Activated CD8-positive, alpha-beta memory T cell treated with anti-CD3 and anti-CD28 coated beads for 1 hour (primary cell): Measurements from ENCODE around the gene DOK4.

Experiments used
- DNase-seq, 2 donors: peaks; one replicate each; pipeline ENCODE4 v3.0.0-alpha.2; 2020; ENCODE audit warnings: low read depth in 1 of 2; ENCODE audit errors: extremely low read depth in 1 of 2

DOK4 gene

DNA sequence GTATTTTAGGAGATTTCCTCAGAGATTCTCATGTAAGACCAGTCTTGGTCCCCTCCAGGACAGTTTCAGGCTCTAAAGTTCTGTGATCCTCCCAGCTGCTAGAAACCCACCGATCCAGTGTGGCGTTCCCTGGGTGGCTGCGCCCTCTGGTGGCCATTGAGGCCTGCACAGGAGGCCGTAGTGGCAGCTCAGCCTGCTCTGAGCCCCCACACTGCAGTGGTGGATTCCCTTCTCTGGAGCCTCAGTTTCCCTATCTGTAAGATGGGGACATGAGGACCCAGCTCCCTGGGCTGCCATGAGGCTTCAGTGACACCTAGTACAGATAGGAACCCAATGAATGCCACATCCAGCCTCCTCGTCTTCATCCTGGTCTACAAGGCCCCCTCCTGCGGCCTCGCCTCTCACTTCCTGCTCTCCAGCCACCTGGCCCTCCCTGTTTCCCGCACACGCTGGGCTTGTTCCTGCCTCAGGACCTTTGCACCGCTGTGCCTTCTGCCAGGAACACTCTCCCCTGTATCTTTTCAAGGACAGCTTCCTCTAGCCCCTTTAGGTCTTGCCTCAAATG, 33.6 kb upstream of the DOK4 start:
- peak; percentile 57 to 77 for DNase-seq

DNA sequence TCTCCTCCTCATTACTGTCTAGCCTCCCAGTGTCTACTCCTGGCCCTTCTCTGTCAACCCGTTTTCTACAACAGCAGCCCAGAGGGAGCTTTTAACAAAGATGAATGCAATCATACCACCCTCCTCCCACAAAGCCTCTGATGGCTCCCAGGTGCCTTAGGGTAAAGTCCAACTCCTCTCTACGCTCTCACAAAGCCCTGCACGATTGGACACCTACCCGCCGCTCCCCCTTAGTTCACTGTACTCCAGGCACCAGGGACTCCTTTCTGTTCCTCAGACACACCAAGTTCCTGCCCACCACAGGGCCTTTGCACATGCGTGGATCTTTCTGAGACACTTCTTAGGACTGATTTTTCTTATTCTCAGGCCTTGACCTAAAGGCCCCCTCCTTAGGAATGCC, 32.6 kb upstream of the DOK4 start:
- no peak for DNase-seq

DNA sequence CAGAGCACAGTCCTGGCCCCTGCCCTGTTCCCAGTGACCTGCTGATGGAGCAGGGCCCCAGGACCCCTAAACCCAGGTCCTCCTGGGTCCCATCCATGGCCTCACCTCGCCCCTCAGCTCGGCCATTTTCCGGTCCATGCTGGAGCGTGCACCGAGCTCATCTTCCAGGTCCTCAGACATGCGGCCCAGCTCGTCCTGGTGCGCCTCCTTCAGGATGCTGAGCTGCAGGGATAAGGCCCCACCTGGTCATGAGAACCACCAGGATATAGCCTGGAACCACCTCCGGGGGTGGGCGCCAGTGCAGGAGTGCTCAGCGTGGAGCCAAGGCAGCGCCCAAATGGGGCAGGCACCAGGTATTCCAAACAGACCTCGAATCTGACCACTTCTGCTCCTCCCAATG, 32.2 kb upstream of the DOK4 start:
- no peak for DNase-seq

DNA sequence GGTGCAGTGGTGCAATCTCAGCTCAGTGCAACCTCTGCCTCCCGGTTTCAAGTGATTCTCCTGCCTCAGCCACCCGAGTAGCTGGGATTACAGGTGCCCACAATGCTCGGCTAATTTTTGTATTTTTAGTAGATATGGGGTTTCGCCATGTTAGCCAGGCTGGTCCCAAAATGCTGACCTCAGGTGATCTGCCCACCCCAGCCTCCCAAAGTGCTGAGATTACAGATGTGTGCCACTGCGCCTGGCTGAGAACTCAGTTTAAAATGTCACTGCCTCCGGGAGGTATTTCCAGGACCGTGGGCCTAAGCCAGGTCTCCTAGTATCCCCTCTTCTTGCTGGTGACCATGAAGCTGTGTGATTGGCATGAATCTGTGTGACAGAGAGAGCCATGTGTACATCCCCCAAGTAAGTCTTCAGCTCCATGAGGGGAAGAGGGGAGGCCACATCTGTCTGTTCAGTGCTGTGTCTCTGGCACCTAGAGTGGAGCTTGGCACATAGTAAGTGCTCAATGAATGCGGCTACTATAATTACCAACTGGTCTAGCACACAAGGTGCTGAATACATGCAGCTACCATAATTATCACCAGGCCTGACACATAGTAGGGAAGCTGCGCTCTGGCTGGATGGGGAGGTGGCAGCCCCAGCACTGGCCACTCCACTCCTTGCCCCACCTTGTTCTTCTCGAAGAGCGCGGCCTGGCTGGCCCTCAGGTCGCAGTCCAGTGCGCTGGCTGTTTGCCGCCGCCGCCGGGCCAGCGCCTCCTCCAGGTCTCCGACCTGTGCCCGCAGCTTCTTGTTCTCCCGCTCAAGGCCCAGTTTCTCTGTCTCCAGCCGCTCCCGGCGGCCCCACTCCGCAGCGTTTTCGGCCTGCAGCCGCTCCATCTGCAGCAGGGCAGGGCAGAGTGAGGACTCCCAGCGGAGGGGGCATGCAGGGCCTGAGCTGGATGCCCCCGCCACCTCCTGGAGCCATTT, 31.4 kb upstream of the DOK4 start:
- DNase-seq: no peak

DNA sequence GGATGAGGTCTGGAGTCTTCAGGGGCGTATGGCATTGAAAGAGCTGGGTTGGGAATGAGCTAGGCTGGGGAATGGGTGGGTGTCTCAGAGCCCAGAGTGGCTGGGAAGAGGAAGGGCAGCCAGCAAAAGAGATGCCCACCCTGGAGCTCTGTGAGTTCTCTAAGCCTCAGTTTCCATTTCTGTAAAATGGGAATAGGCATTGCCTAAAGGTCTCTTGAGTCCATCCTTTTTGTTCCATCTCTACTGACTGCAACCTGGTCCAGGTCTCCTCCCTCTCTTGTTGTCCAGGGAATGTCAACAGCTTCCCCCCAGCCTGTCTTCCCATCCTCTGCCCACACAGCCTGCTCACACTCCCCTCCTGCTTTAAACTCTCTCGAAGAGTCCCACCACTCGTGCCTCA, 30.5 kb upstream of the DOK4 start:
- DNase-seq: no peak

DNA sequence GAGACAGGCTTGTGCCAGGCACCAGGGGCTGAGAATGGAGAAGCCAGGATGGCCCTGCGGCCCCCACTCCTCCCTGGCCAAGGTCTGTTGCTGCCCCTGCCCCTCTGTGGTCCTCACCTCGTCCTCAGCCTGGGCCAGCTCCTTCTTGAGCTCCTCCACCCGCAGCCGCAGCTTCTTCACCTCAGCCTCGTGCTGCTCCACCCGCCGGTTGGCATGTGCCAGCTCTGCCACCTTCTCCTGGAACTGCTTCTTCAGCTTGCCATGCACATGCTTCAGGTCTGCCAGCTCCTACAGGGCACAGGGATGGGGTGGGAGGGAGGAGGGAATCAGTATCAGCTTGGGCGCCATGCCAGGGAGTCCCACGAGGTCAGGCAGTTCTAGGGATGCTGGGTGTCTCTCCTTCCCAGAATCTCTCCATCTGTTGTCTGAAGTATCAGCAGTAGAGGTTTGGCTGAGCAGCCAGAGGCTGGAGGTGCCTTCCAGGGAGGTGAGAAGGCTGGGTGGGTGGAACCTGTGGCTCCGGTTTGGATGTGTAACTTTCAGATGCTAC, 30.0 kb upstream of the DOK4 start:
- no peak for DNase-seq

DNA sequence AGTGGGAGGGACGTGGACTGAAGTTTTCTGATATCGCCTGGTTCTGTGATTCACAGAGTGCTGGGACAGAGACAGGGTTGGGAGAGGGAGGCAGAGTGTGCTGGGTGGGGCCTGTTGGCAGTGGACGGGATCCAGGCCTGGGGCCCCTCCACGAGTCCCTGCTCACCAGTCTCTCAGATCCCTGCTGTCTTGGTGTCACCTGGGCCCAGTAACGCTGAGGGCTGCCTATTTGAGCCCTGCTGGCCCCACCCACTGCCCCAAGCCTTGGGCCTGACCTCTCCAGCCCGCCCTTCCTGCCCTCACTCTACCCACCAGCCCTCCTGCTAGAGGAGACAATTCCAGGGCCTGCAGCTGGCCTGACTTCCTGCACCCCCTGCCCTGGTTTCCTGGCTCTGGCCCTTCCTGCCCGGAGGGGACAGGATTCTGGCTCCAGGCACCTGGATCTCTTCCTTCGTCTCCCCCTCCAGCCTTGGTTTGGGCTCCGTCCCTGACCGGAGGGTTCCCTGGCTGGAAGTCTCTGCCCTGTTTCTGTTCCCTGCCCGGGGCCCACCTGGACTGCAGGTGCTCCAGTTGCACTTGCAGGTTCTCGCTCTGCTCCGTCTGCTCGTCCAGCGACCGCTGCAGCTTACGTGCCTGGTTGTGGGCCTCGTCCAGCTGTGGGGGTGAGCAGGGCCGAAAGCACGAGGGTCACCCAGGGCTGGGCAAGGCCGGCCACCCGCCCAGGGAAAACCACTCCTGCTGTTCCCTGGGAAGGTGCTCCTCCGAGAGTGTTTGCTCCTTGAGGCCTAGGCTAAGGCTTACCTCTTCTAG, 28.7 kb upstream of the DOK4 start:
- no peak for DNase-seq

DNA sequence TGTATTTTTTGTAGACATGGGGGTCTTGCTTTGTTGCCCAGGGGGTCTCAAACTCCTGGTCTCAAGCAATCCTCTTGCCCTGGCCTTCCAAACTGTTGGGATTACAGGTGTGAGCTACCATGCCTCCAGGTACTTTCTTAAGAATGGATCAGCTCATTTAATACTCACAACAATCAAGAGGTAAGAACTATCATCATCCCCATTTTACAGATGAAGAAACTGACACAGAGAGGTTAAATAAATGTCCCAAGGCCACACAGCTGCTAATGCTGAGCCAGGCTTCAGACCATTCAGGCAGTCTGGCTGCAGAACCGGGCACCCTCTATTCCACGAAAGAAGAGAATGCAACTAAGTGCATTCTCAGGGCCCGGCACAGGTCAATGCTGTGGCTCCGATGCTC, 28.1 kb upstream of the DOK4 start:
- DNase-seq: no peak

DNA sequence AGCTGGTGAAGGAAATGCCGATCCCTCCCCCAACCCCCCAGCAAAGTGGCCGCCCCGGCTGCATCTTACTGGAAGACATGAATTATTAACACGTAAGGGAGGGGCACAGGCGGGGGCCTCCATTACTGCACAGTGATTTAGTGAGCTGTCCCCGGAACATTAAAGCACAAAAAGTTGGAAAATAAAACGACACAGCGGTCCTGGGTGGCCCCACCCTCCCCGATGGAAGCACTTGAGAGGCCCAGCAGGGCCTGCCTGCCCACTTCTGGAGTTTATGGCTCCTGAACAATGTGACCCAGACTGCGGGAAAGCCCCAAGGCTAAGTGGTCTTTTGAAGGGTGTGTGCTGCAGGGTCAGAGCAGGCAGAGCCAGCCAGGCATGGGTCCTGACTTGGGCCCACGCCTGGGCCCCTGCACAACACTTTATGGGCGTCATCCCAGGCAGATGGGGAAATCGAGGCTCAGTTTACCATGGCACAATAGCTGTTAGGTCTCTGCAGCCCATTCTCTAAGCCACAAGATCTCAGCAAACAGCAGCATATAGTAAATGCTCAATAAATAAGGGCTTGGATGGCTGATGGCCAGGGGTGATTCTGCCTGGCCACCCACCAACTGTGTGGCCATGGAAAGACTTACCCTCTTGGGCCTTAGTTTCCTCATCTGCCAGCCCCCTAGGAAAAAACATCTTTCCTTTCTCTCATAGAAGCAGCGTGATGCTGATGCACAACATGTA, 27.2 kb upstream of the DOK4 start:
- no peak for DNase-seq

DNA sequence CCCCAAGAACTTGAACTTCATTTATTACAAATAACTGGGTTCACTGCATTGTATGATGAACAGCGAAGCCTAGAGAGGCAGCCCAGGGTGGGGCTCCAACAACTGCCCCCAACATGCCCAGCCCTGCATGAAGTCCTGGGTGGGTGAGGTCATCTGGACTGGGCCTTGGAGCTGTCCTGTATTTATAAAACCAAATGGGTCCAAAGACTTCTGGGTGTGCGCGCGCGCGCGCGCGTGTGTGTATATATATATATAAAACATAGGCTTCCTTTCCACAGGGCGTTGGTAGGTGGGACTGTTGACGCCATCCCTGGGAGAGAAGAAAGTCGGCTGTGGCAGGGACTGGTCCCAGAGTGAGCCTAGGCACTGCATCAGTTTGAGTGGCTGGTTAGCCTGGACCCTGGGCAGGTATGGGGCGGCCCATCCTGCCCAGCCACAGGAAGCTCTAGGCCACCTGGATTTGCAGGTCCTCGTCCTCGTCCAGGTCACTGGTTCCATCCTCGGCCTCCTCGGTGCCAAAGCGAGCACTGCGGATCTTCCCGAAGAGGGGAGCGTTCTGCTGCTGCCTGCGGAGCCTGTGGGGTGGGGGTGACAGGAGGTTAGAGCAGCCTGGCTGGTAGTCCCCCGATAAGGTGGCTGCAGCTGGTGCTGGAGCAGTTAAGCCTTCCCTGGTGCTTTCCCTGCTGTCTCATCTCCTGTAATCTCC, 26.2 kb upstream of the DOK4 start:
- DNase-seq: no peak

DNA sequence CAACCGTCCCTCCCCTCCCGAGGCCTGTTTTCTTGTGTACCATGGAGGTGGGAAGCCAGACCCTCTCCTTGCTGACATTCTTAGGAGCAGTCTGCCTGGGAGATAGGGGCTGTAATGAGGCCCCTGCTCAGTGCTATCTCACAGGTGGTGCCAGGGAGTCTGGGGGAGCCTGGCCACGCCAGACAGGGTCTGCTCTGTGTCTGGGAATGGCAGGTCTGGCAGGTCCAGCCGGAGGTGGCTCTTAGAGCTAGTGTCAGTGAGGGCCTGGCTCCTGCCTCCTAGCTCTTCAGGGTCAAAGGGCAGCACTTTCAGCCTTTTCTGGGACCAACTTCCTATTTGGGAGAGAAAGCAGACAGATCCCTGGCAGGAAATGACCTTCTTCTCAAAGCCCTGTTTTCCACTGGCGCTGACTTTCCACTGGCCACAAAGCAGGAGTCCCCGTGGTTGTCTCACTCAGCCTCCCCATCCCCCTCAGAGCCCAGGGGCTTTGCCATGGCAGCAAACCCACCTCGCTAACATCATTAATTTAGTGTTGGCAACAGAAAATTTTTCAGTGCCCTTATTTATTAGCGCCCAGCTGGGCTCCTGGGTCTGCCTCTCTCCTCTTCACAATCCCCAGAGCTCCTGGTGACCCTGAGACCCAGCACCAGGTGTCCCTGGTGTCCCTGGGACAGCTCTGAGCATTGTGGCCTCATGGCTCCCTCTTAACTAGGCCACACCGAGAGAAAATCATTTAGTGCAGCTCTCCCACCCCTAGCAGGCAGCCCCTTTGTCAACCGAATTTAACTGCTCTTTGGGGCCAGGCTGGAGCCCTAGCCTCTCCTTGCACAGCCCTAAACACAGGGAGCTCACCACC, 24.0 kb upstream of the DOK4 start:
- no peak for DNase-seq

DNA sequence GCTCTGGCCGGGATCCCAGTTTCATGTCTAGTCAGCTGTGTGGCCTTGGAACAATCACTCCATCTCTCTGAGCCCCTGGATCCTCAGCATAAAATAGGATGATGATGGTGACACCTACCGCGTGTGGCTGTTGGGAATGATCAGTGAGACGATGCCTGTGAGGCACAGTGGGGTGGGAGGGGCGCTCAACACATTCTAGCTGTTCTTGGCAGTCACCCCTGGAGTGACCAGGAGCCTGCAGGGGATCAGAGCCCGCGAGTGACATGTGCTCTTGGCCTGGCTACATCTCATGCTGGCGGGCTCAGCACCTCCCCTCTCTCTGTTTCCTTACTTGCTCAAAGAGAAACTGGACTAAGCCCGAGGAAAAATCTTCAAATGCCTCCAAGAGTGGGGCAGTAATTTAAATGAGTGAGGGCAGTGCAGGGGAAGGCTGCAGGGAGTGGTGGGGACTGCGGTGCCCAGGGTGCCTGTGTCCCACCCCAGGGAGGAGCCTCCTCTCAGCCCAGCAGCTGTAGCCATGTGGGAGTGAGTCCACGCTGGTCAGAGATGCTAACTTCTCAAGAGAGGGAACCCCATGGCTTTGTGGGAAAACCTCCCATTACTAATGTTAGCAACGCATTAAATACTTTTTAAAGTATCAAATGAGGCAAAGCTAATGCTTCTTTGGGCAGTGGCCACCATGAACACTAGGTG, 23.1 kb upstream of the DOK4 start:
- DNase-seq: no peak

DNA sequence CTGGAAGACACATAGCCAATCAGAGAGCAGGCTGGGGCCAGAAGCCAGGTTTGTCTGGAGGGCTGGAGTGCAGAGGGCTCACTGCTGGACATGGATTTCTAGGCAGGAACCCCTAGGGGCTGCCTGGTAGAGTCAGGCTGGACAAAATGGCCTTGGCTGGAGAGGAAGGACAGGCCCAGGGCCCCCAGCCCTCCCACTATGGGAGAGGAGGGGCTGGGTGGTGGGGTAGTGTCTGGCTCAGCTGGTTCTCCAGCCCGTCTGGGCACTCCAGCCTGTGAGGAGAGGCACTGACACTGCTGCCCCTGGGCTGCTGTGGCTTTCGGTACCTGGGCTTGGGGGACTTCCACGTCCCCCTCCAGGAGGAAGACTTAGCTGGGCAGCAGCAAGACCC, 21.7 kb upstream of the DOK4 start:
- no peak for DNase-seq

DNA sequence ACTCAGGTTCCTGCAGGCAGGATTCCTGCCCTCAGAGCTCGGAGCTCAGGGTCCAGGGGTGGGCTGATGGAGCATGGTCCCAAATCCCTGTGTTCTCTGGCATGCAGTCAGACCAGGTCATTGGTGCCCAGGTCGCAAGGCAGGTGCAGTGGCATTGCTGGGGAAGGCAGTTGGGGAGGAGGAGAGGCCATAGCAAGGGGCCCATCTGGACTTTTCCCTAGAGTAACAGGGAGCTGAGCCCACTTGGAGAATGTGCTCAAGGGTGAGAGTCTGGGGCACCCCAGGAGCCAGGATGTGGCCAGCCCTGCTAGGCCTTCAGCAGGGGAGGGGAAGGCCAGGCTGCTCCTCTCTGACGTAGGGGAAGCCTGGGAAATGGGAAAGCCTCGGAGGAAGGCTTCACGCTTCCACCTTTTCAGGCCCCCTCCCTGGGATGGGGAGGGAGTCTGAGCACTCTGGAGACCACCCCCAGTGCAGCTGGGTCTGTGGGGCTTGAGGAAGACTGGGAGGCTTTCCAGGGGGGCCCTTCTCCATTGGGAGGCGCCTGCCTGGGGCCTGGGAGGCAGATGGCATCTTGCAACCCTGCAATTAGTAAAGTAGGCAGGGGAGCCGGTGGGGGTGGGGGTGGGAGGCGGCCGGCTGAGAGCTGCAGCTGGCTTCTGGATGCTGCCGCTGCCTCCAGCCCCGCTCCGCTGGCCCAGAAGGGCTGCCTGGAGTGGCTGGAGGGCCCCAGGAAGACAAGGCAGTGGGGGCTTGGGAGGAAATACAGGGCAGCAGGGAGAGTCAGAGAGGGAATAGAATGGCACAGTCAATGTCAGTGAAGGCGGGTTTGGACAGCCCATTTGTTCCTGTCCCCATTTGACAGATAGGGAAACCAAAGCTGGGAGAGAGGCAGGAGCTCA, 21.1 kb upstream of the DOK4 start:
- no peak for DNase-seq

DNA sequence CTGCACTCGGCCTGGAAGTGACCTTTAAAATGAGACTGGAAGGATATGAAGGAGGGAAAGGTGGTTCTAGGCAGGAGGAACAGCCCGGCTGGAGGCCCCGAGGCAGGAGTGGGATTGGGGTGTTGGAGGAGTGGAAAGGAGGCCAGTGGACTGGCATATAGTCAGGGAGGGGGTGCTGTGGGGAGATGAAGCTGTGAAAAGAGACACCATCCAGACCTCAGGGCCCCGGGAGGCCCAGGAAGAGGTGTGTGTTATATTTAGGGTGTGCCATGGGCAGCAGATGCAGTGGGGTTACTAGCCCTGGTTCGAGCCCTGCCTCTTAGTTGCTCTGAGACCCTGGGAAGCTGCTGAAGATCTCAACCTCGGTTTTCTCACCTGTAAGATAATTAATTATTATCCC, 18.9 kb upstream of the DOK4 start:
- DNase-seq: no peak

DNA sequence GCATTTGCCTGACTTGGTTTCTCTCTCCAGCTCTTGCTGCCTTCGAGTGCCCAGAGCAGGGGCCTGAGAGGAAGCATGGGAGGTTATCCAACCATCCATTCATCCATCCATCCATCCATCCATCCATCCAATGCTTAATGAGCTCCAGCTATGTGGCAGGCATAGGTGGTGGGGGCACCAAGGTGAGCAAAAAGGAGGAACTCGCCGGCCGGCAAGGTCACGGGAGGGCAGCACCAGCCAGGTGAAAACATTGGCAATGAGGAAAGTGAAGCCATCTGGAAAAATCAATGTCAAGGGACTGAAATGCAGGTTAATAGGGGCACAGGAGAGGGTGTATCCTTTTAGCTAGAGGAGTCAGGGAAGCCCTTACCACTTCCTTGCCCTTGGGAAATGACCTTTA, 18.2 kb upstream of the DOK4 start:
- DNase-seq: no peak

DNA sequence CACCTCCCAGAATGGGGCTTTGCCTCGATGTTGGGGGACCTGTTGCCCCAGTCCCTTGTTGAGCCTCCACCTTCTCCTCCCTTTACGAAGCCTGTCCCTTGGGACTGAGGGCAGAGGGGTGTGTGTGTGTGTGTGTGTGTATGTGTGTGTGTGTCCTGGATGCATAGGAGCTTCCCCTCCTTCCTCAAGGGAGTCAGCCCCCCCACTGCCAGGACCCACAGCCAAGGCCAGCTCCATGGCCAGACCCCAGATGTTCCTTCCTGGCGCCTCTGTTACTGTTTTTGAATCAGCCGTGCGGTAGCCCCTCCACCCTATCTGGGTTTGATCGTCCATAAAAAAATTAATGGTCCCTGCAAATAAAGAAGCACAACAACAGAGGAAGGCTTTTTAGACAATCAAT, 17.7 kb upstream of the DOK4 start:
- DNase-seq: no peak

DNA sequence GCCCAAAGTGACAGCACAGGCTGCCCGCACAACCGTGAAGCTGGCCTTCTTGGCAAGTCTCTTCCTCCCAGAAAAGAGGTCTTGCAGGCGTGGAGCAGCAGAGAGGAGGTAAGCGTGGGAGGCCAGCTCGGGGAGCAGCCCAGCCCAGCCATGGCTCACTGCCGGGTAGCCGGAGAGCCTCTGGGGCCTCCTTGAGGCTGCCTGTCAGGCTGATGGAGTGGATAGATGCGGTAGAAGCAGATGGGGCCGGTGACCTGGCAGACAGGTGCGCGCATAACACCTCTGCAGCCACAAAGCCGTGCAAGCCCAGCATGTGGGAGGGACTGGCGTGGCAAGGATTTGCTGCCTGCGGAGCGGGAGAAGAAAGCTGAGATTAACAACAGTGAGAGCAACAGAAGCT, 17.1 kb upstream of the DOK4 start:
- DNase-seq: no peak
